Gastrocnemius medialis (tissue), 4 donors: ENCODE measurements around the gene GUCY1A1.

Experiments
- CTCF ChIP-seq, 5 experiments: fragments of 450-650 bp in 3 of 5; fragments of 200-600 bp in 2 of 5; sonication (generic) in 2 of 5; IDR thresholded peaks in 4 of 5; conservative IDR thresholded peaks in 1 of 5; 1 replicate in 4 of 5; 2 replicates in 1 of 5; pipeline ENCODE4 v1.5.1; 2016 to 2019; ENCODE audit warnings: antibody characterized with exemption in 5 of 5, mild to moderate bottlenecking in 3 of 5, moderate library complexity in 3 of 5
- POLR2A ChIP-seq, 2 donors: fragments of 450-650 bp; IDR thresholded peaks; one replicate each; pipeline ENCODE4 v1.6.1; 2017; ENCODE audit warnings: antibody characterized with exemption in 2 of 2, mild to moderate bottlenecking in 2 of 2, moderate library complexity in 2 of 2

GRCh38 chr4:155675709-155676429, 9.2 kb downstream of the GUCY1A1 start:
- TF ChIP-seq CTCF (IDR thresholded peaks at IDR 0.05 in 4 of 5, conservative IDR thresholded peaks at IDR 0.05 in 1 of 5) (no peak), POLR2A (IDR thresholded peaks at IDR 0.05) (no peak)
